ENCODE data around the gene RBMS1. TPM values are rescaled to one million over a fixed set of nuclear protein-coding genes. Genes with fewer than 3 reads are reported as not detected.

RBMS1 gene
- total RNA-seq, 1 donor from 2014 or later = 9.3 TPM

- ATAC-seq (no peak), DNase-seq (ENCODE audit: low spot score) (no peak)
These were observed 154.5 kb downstream of the RBMS1 start for GRCh38 chr2:160338901-160339685.

- ATAC-seq = no peak
These were observed 155.9 kb downstream of the RBMS1 start for GRCh38 chr2:160337728-160338127.

GRCh38 chr2:160336635-160337034 is 157.0 kb downstream of the RBMS1 start:
- ATAC-seq = no peak

More at GRCh38 chr2:160337728-160338127, 155.9 kb downstream of the RBMS1 start:
- DNase-seq (ENCODE audit: low spot score) = no peak

GRCh38 chr2:160336105-160336504 is 157.5 kb downstream of the RBMS1 start:
- no peak for DNase-seq (ENCODE audit: low spot score)

More at GRCh38 chr2:160336635-160337034, 157.0 kb downstream of the RBMS1 start:
- DNase-seq (ENCODE audit: low spot score) = no peak

GRCh38 chr2:160335441-160335840 is 158.2 kb downstream of the RBMS1 start:
- ATAC-seq (no peak), DNase-seq (ENCODE audit: low spot score) (no peak)

More at GRCh38 chr2:160336105-160336504, 157.5 kb downstream of the RBMS1 start:
- ATAC-seq = no peak

- DNase-seq (ENCODE audit: low spot score) = no peak
- ATAC-seq = no peak
These were observed 159.4 kb downstream of the RBMS1 start for GRCh38 chr2:160334028-160334741.

GRCh38 chr2:160333324-160334027 is 160.1 kb downstream of the RBMS1 start:
- DNase-seq (ENCODE audit: low spot score) = no peak
- no peak for ATAC-seq

- DNase-seq (ENCODE audit: low spot score) = no peak
- peak; percentile 72 for ATAC-seq
These were observed 161.3 kb downstream of the RBMS1 start for GRCh38 chr2:160332318-160332717.

- no peak for ATAC-seq
These were observed 162.2 kb downstream of the RBMS1 start for GRCh38 chr2:160331258-160332025.

GRCh38 chr2:160328811-160329527 is 164.6 kb downstream of the RBMS1 start:
- peak; percentile 73 for ATAC-seq
- DNase-seq (ENCODE audit: low spot score) = no peak

More at GRCh38 chr2:160331258-160332025, 162.2 kb downstream of the RBMS1 start:
- no peak for DNase-seq (ENCODE audit: low spot score)

- DNase-seq (ENCODE audit: low spot score) (no peak), ATAC-seq (no peak)
These were observed 166.8 kb downstream of the RBMS1 start for GRCh38 chr2:160326786-160327185.

GRCh38 chr2:160325418-160325817 is 168.2 kb downstream of the RBMS1 start:
- no peak for DNase-seq (ENCODE audit: low spot score)
- ATAC-seq = no peak

GRCh38 chr2:160324917-160325316 is 168.7 kb downstream of the RBMS1 start:
- no peak for DNase-seq (ENCODE audit: low spot score)
- ATAC-seq = peak; percentile 80

- ATAC-seq = peak; percentile 83
These were observed 169.3 kb downstream of the RBMS1 start for GRCh38 chr2:160324161-160324800.

GRCh38 chr2:160322320-160322719 is 171.3 kb downstream of the RBMS1 start:
- no peak for ATAC-seq
- no peak for DNase-seq (ENCODE audit: low spot score)

More at GRCh38 chr2:160324161-160324800, 169.3 kb downstream of the RBMS1 start:
- peak; percentile 50 for DNase-seq (ENCODE audit: low spot score)

- ATAC-seq (no peak), DNase-seq (ENCODE audit: low spot score) (no peak)
These were observed 172.6 kb downstream of the RBMS1 start for GRCh38 chr2:160321006-160321405.

GRCh38 chr2:160319700-160320099 is 173.9 kb downstream of the RBMS1 start:
- no peak for ATAC-seq
- DNase-seq (ENCODE audit: low spot score) = no peak

- ATAC-seq = no peak
These were observed 175.4 kb downstream of the RBMS1 start for GRCh38 chr2:160318218-160318617.

More at GRCh38 chr2:160318218-160318617, 175.4 kb downstream of the RBMS1 start:
- no peak for DNase-seq (ENCODE audit: low spot score)
